Activated naive CD4-positive, alpha-beta T cell treated with anti-CD3 and anti-CD28 coated beads for 36 hours (primary cell): Measurements from ENCODE around the gene PPP1R15A. TPM values are rescaled to one million over a fixed set of nuclear protein-coding genes. Genes with fewer than 3 reads are reported as not detected.

Source experiments
- CTCF ChIA-PET: fragments of 350-600 bp; sonication (Branson Sonifier 250); formaldehyde crosslinking; loops from one replicate; lab custom pipeline; 2021; ENCODE audit warnings: antibody characterized with exemption; lab: Charles Lee
- DNase-seq: peaks from one replicate; pipeline ENCODE4 v3.0.0-alpha.2; 2020
- H3K27ac Mint-ChIP-seq: one replicate; pipeline ENCODE4 v1.8.0; 2021; ENCODE audit warnings: mild to moderate bottlenecking, mixed read lengths
- H3K27me3 Mint-ChIP-seq: one replicate; pipeline ENCODE4 v1.8.0; 2021; ENCODE audit warnings: low read depth, mixed read lengths
- H3K36me3 Mint-ChIP-seq: one replicate; pipeline ENCODE4 v1.8.0; 2021; ENCODE audit warnings: low read depth, mixed read lengths
- H3K4me1 Mint-ChIP-seq: one replicate; pipeline ENCODE4 v1.8.0; 2021; ENCODE audit warnings: low read depth, mixed read lengths
- H3K4me3 Mint-ChIP-seq: one replicate; pipeline ENCODE4 v1.8.0; 2021; ENCODE audit warnings: mild to moderate bottlenecking, moderate library complexity, mixed read lengths
- H3K9me3 Mint-ChIP-seq: one replicate; pipeline ENCODE4 v1.8.0; 2021; ENCODE audit warnings: mixed read lengths
- intact Hi-C: fragments of 100-400 bp; cut with micrococcal nuclease; formaldehyde crosslinking; loops from one replicate; pipeline ENCODE4 v1.15.1; 2023
- total RNA-seq, 2 experiments: library from RNA; stranded (reverse); gene quantifications; one replicate each; pipeline ENCODE4 v1.2.3, GENCODE V29; 2021

PPP1R15A gene
- total RNA-seq, 2 experiments from 2014 or later: 96.5 to 97.4 TPM

- CTCF ChIA-PET: no interaction called here
- Mint-ChIP-seq H3K4me1 (peaks cover 2% of the 10 kb centered on the region), H3K4me3 (no peak overlapping the region), H3K27ac (no peak overlapping the region), H3K27me3 (no peaks in the 10 kb centered on the region), H3K36me3 (peaks cover 12% of the 10 kb centered on the region), H3K9me3 (no peaks in the 10 kb centered on the region)
- DNase-seq: no peak
- intact Hi-C loops: no loop called here
These were observed 49.7 kb downstream of the PPP1R15A start for GRCh38 chr19:48921721-48922500.

- H3K27me3 Mint-ChIP-seq: no peaks in the 10 kb centered on the region
- H3K4me1 Mint-ChIP-seq: peaks cover 6% of the 10 kb centered on the region
- no peak overlapping the region for H3K4me3 Mint-ChIP-seq
- H3K36me3 Mint-ChIP-seq: peaks cover 11% of the 10 kb centered on the region
- no peaks in the 10 kb centered on the region for H3K9me3 Mint-ChIP-seq
- intact Hi-C loops: no loop called here
- H3K27ac Mint-ChIP-seq: no peak overlapping the region
- DNase-seq: no peak
- CTCF ChIA-PET: no interaction called here
These were observed 50.6 kb downstream of the PPP1R15A start for GRCh38 chr19:48922548-48923490.

- H3K9me3 Mint-ChIP-seq: no peaks in the 10 kb centered on the region
These were observed 53.1 kb downstream of the PPP1R15A start for GRCh38 chr19:48925240-48925843.

More at GRCh38 chr19:48925240-48925843, 53.1 kb downstream of the PPP1R15A start:
- Mint-ChIP-seq H3K4me3 (no peak overlapping the region), H3K27me3 (no peaks in the 10 kb centered on the region), H3K4me1 (peaks cover 6% of the 10 kb centered on the region), H3K36me3 (peaks cover 2% of the 10 kb centered on the region), H3K27ac (no peak overlapping the region)
- DNase-seq: peak; percentile 28
- CTCF ChIA-PET: no interaction called here
- intact Hi-C loops: no loop called here

Other genes starting within 250 kb of the PPP1R15A start
- 1 to 10 TPM; 7.8 to 9.7 TPM for gene DBP, start 235.0 kb upstream of the PPP1R15A start, total RNA-seq
- 10 to 100 TPM; 12.0 to 14.9 TPM for gene CA11, start 226.2 kb upstream of the PPP1R15A start, total RNA-seq
- under 1 TPM in 1 of 2 experiments, not detected in 1; 0.17 TPM for gene NTN5, start 199.4 kb upstream of the PPP1R15A start, total RNA-seq
- gene FUT2, start 176.4 kb upstream of the PPP1R15A start, total RNA-seq: not detected
- under 1 TPM; 0.44 to 0.57 TPM for gene MAMSTR, start 152.7 kb upstream of the PPP1R15A start, total RNA-seq
- under 1 TPM in 1 of 2 experiments, not detected in 1; 0.17 TPM for gene RASIP1, start 131.8 kb upstream of the PPP1R15A start, total RNA-seq
- not detected for gene IZUMO1, start 125.5 kb upstream of the PPP1R15A start, total RNA-seq
- gene FUT1, start 119.8 kb upstream of the PPP1R15A start, total RNA-seq: under 1 TPM; 0.07 to 0.12 TPM
- gene FGF21, start 116.9 kb upstream of the PPP1R15A start, total RNA-seq: not detected
- 10 to 100 TPM; 66.4 to 66.8 TPM for gene BCAT2, start 61.4 kb upstream of the PPP1R15A start, total RNA-seq
- gene HSD17B14, start 35.9 kb upstream of the PPP1R15A start, total RNA-seq: under 1 TPM in 1 of 2 experiments, not detected in 1; 0.50 TPM
- 1 to 10 TPM; 8.3 to 8.8 TPM for gene PLEKHA4, start 3.8 kb upstream of the PPP1R15A start, total RNA-seq
- gene TULP2, start 26.3 kb downstream of the PPP1R15A start, total RNA-seq: under 1 TPM; 0.54 to 0.81 TPM
- gene NUCB1, start 27.9 kb downstream of the PPP1R15A start, total RNA-seq: 100 to 1,000 TPM; 172 to 182 TPM
- 1 to 10 TPM; 4.2 to 4.5 TPM for gene DHDH, start 61.3 kb downstream of the PPP1R15A start, total RNA-seq
- 100 to 1,000 TPM; 267 to 302 TPM for gene BAX, start 82.5 kb downstream of the PPP1R15A start, total RNA-seq
- gene FTL, start 92.9 kb downstream of the PPP1R15A start, total RNA-seq: 1,000 to 10,000 TPM; 1,093 to 1,120 TPM
- gene GYS1, start 120.9 kb downstream of the PPP1R15A start, total RNA-seq: 10 to 100 TPM; 29.6 to 31.2 TPM
- 100 to 1,000 TPM; 119 to 126 TPM for gene RUVBL2, start 121.5 kb downstream of the PPP1R15A start, total RNA-seq
- not detected for gene LHB, start 144.7 kb downstream of the PPP1R15A start, total RNA-seq
- not detected for gene CGB3, start 151.9 kb downstream of the PPP1R15A start, total RNA-seq
- gene CGB2, start 159.5 kb downstream of the PPP1R15A start, total RNA-seq: not detected
- gene CGB1, start 164.5 kb downstream of the PPP1R15A start, total RNA-seq: not detected
- gene CGB5, start 171.4 kb downstream of the PPP1R15A start, total RNA-seq: not detected
- gene CGB8, start 176.7 kb downstream of the PPP1R15A start, total RNA-seq: not detected
- not detected for gene CGB7, start 185.3 kb downstream of the PPP1R15A start, total RNA-seq
- not detected for gene NTF4, start 192.4 kb downstream of the PPP1R15A start, total RNA-seq
- not detected for gene KCNA7, start 200.3 kb downstream of the PPP1R15A start, total RNA-seq
- gene SNRNP70, start 213.0 kb downstream of the PPP1R15A start, total RNA-seq: 100 to 1,000 TPM; 163 to 166 TPM
- 1 to 10 TPM; 3.4 to 3.8 TPM for gene LIN7B, start 241.9 kb downstream of the PPP1R15A start, total RNA-seq
- gene C19orf73, start 246.7 kb downstream of the PPP1R15A start, total RNA-seq: 1 to 10 TPM; 1.5 to 1.9 TPM
- 1 to 10 TPM; 4.6 to 4.9 TPM for gene PPFIA3, start 247.1 kb downstream of the PPP1R15A start, total RNA-seq